ENCODE measurements around the gene KLHL29.

DNA sequence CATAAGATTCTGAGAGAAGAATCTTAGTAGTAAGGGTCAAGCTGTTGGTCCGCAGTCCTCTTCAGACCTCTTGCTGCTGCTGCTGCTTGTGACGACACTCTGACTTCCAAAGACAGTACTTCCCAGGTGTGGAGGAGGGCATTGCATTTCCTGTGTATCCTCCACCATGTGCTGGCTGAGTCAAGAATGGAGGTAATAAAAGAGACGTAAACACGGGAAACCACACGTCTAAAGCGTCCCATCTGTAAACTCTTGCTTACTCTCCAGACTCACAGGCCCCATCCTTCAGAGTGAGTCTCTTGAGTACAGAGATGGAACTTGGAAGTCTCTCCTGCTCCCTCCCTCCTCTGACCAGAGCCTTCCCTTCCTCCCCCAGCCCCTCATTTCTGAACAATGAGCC is 25.6 kb downstream of the KLHL29 start:
- TF ChIP-seq CTCF (IDR thresholded peaks at IDR 0.05; ENCODE audit: low read length) (no peak), EZH2 (optimal IDR thresholded peaks at IDR 0.05; ENCODE audit: low read depth, low read length) (no peak)
